H9 (cell line): ENCODE measurements around the gene BLACAT1. TPM values are rescaled to one million over a fixed set of nuclear protein-coding genes. Genes with fewer than 3 reads are reported as not detected.

Experiments
- DNase-seq: peaks from one replicate; pipeline ENCODE4 v3.0.0-alpha.2; 2017
- H2AFZ ChIP-seq: one replicate; pipeline ENCODE4 v1.6.1; 2013; ENCODE audit warnings: mild to moderate bottlenecking, low read length, control low read depth, moderate library complexity
- H2AK5ac ChIP-seq: 2 replicates; pipeline ENCODE4 v1.6.1; 2013; ENCODE audit warnings: low read length, control low read depth, mixed read lengths; ENCODE audit not compliant: insufficient read length
- H2BK120ac ChIP-seq: one replicate; pipeline ENCODE4 v1.6.1; 2013; ENCODE audit warnings: low read depth, mild to moderate bottlenecking, low read length, control low read depth, inconsistent platforms; ENCODE audit not compliant: poor library complexity, severe bottlenecking
- H2BK12ac ChIP-seq: 2 replicates; pipeline ENCODE4 v1.6.1; 2013; ENCODE audit warnings: low read length, control low read depth, mixed read lengths, low read depth; ENCODE audit not compliant: insufficient read length
- H2BK15ac ChIP-seq: 2 replicates; pipeline ENCODE4 v1.6.1; 2013; ENCODE audit warnings: low read depth, low read length, control low read depth
- H2BK20ac ChIP-seq: one replicate; pipeline ENCODE4 v1.6.1; 2013; ENCODE audit warnings: low read depth, mild to moderate bottlenecking, low read length, control low read depth, inconsistent platforms; ENCODE audit not compliant: poor library complexity, severe bottlenecking
- H2BK5ac ChIP-seq: 2 replicates; pipeline ENCODE4 v1.6.1; 2013; ENCODE audit warnings: low read length, control low read depth, mixed read lengths; ENCODE audit not compliant: insufficient read length
- H3K14ac ChIP-seq: 2 replicates; pipeline ENCODE4 v1.6.1; 2013; ENCODE audit warnings: low read length, control low read depth; ENCODE audit not compliant: insufficient read depth
- H3K18ac ChIP-seq: 2 replicates; pipeline ENCODE4 v1.6.1; 2013; ENCODE audit warnings: low read depth, mild to moderate bottlenecking, mixed read lengths, low read length, control low read depth; ENCODE audit not compliant: insufficient read length
- H3K23ac ChIP-seq: 2 replicates; pipeline ENCODE4 v1.6.1; 2013; ENCODE audit warnings: low read length, control low read depth, mixed read lengths, low read depth; ENCODE audit not compliant: insufficient read length
- H3K23me2 ChIP-seq: 2 replicates; pipeline ENCODE4 v1.6.1; 2013; ENCODE audit warnings: low read depth, mild to moderate bottlenecking, mixed read lengths, low read length, control low read depth; ENCODE audit not compliant: insufficient read length, poor library complexity, severe bottlenecking
- H3K27ac ChIP-seq: 2 replicates; pipeline ENCODE4 v1.5.1; 2013; ENCODE audit warnings: low read length, control low read depth, mixed read lengths, low read depth; ENCODE audit not compliant: insufficient read length
- H3K27me3 ChIP-seq: 2 replicates; pipeline ENCODE4 v1.6.1; 2013; ENCODE audit warnings: low read length, control low read depth, inconsistent platforms; ENCODE audit not compliant: insufficient read depth
- H3K4ac ChIP-seq: 2 replicates; pipeline ENCODE4 v1.6.1; 2013; ENCODE audit warnings: low read depth, mild to moderate bottlenecking, control low read depth, inconsistent platforms, low read length, moderate library complexity
- H3K4me1 ChIP-seq: 2 replicates; pipeline ENCODE4 v1.6.1; 2013; ENCODE audit warnings: low read length, control low read depth, inconsistent platforms; ENCODE audit not compliant: insufficient read depth
- H3K4me2 ChIP-seq: 2 replicates; pipeline ENCODE4 v1.6.1; 2013; ENCODE audit warnings: low read length, control low read depth, mixed read lengths; ENCODE audit not compliant: insufficient read length, insufficient read depth
- H3K56ac ChIP-seq: 2 replicates; pipeline ENCODE4 v1.6.1; 2013; ENCODE audit warnings: low read depth, mild to moderate bottlenecking, mixed read lengths, low read length, control low read depth; ENCODE audit not compliant: insufficient read length
- H3K79me1 ChIP-seq: 2 replicates; pipeline ENCODE4 v1.6.1; 2013; ENCODE audit warnings: low read depth, mild to moderate bottlenecking, moderate library complexity, low read length, control low read depth, inconsistent platforms; ENCODE audit not compliant: insufficient read depth, poor library complexity, severe bottlenecking
- H3K79me2 ChIP-seq: 2 replicates; pipeline ENCODE4 v1.6.1; 2013; ENCODE audit warnings: low read length, control low read depth, inconsistent platforms; ENCODE audit not compliant: insufficient read depth
- H3K9ac ChIP-seq: 2 replicates; pipeline ENCODE4 v1.6.1; 2013; ENCODE audit warnings: low read length, control low read depth, mixed read lengths; ENCODE audit not compliant: insufficient read length; ENCODE audit errors: extremely low read depth
- H3K9me3 ChIP-seq: one replicate; pipeline ENCODE4 v1.6.1; 2013; ENCODE audit warnings: low read depth, low read length, inconsistent platforms; ENCODE audit not compliant: control insufficient read depth
- H3T11ph ChIP-seq: one replicate; pipeline ENCODE4 v1.6.1; 2013; ENCODE audit warnings: mild to moderate bottlenecking, low read length, control low read depth, inconsistent platforms
- H4K20me1 ChIP-seq: one replicate; pipeline ENCODE4 v1.6.1; 2013; ENCODE audit not compliant: control insufficient read depth, insufficient read length, insufficient read depth
- H4K5ac ChIP-seq: 2 replicates; pipeline ENCODE4 v1.6.1; 2013; ENCODE audit warnings: low read depth, mild to moderate bottlenecking, mixed read lengths, low read length, control low read depth; ENCODE audit not compliant: insufficient read length
- H4K8ac ChIP-seq: replicated peaks from 2 replicates; pipeline ENCODE4 v1.6.1; 2013; ENCODE audit warnings: low read length, control low read depth, mixed read lengths, low read depth; ENCODE audit not compliant: insufficient read length
- H4K91ac ChIP-seq: 2 replicates; pipeline ENCODE4 v1.6.1; 2013; ENCODE audit warnings: low read depth, mild to moderate bottlenecking, moderate library complexity, mixed read lengths, low read length, control low read depth; ENCODE audit not compliant: insufficient read length
- H3K27ac Mint-ChIP-seq, 3 experiments: 2 replicates in 2 of 3; 3 replicates in 1 of 3; pipeline ENCODE4 v1.8.0; 2020 to 2021; ENCODE audit warnings: mixed read lengths in 3 of 3, mild to moderate bottlenecking in 1 of 3, moderate library complexity in 1 of 3
- H3K27me3 Mint-ChIP-seq: 2 replicates; pipeline ENCODE4 v1.8.0; 2021; ENCODE audit warnings: low read depth, mild to moderate bottlenecking, moderate library complexity, mixed read lengths
- H3K36me3 Mint-ChIP-seq, 3 experiments: 2 replicates in 2 of 3; 3 replicates in 1 of 3; pipeline ENCODE4 v1.8.0; 2020 to 2021; ENCODE audit warnings: low read depth in 3 of 3, mixed read lengths in 3 of 3; ENCODE audit not compliant: insufficient read depth in 1 of 3
- H3K4me1 Mint-ChIP-seq, 2 experiments: 2 replicates each; pipeline ENCODE4 v1.8.0; 2020; ENCODE audit warnings: mixed read lengths in 2 of 2
- H3K4me3 Mint-ChIP-seq, 2 experiments: 2 replicates in 1 of 2; 3 replicates in 1 of 2; pipeline ENCODE4 v1.8.0; 2020 to 2021; ENCODE audit warnings: mild to moderate bottlenecking in 2 of 2, mixed read lengths in 2 of 2, moderate library complexity in 1 of 2
- H3K9me3 Mint-ChIP-seq, 2 experiments: 2 replicates in 1 of 2; 3 replicates in 1 of 2; pipeline ENCODE4 v1.8.0; 2020; ENCODE audit warnings: mild to moderate bottlenecking in 2 of 2, mixed read lengths in 2 of 2, moderate library complexity in 1 of 2
- WGBS: extraction: QIAGEN DNeasy Blood & Tissue Kit; methylation state at CpG from one replicate; pipeline ENCODE4 v1.1.7; 2013; ENCODE audit warnings: missing lambda C conversion rate, low lambda C conversion rate, mixed read lengths; ENCODE audit not compliant: insufficient read length; ENCODE audit errors: extremely low coverage; 5-methylcytosine and 5-hydroxymethylcytosine counted together
- total RNA-seq: library from RNA; stranded (reverse); gene quantifications from 2 replicates; pipeline ENCODE4 v1.2.1, GENCODE V29; 2021
- TF ChIP-seq, protein P1 (sequence below): fragments of 200-600 bp; sonication (generic); conservative IDR thresholded peaks from 3 replicates; pipeline ENCODE4 v1.8.0; 2021; ENCODE audit warnings: antibody characterized with exemption, mild to moderate bottlenecking

The BLACAT1 gene
- total RNA-seq, 1 experiment from 2014 or later, result 4.0 TPM

DNA sequence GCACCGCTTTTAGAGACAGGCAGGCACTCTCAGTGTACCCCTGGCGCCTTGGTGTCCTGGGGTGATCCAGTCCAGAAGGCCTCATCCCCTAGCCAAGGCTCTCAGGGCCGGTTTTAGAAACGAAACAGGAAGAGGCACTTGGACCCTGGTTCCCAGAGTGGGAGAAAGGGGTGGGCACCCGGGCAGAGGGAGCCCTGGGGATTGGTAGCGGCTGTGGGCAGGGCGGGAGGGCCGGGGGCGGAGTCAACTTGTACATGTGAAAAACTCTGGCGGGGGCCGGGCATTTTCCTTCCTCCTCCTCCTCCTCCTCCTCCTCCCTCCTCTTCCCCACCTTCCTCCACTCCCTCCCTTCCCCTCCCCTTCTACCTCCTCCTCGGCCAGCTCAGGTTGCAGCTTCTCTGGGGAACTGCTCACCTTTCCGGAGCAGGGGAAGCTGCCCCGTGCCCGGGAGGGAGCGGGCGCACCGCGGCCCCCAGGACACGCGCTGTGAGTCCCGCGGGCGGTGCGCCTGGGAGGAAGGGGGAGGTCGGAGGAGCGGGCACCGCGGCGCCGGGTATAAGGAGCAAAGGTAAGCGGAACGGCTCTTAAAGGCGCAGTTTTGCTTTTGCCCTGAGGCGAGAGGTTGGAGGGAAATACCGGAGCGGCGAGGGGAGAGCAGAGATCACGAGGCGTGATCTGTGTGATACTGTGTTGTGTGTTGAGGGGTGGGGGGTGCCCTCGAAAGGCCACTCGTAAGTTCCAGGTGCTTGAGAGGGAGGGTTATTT is 48.6 kb upstream of the BLACAT1 start, which contains the start of gene CDK18:
CDK18 (plus strand) TSS at position 359 of the 765 bp plus-strand sequence. CDS start 18,499 bp downstream, outside the sequence.
- Mint-ChIP-seq H3K9me3 (no peaks in the 10 kb centered on the region), H3K27ac (peak within 1 kb of the TSS; percentile 61 to 85 (median 77); a peak in 6 of 7 replicates), H3K4me3 (peak within 1 kb of the TSS; percentile 83 to 93), H3K4me1 (peaks cover 58 to 64% of the 10 kb centered on the region in 2 experiments), H3K27me3 (peaks cover 8% of the 10 kb centered on the region), H3K36me3 (peaks cover 5 to 18% (median 8%) of the 10 kb centered on the region in 3 experiments; a peak in 6 of 7 replicates)
- Histone ChIP-seq H3K27ac (no peak within 1 kb of the TSS), H4K91ac (no peak within 1 kb of the TSS), H3T11ph (no peak within 1 kb of the TSS), H3K18ac (peak within 1 kb of the TSS; percentile 29), H3K4me2 (peak within 1 kb of the TSS; percentile 58), H3K23ac (no peak within 1 kb of the TSS), H2BK20ac (no peak within 1 kb of the TSS), H3K79me1 (no peaks in the 10 kb centered on the region), H4K20me1 (no peaks in the 10 kb centered on the region), H4K5ac (no peak within 1 kb of the TSS), H2AK5ac (no peak within 1 kb of the TSS), H4K8ac (no peak within 1 kb of the TSS), H3K4ac (no peak within 1 kb of the TSS), H2BK120ac (no peak within 1 kb of the TSS), H3K27me3 (no peaks in the 10 kb centered on the region), H3K56ac (no peak within 1 kb of the TSS), H2BK12ac (no peak within 1 kb of the TSS), H3K9ac (peak within 1 kb of the TSS; percentile 40), H3K14ac (peak within 1 kb of the TSS; percentile 81; the same call in 1 of the 2 replicates), H2BK15ac (no peak within 1 kb of the TSS), H3K9me3 (no peaks in the 10 kb centered on the region), H3K4me1 (peaks cover 9% of the 10 kb centered on the region; the same call in 1 of the 2 replicates), H3K79me2 (peaks cover 5% of the 10 kb centered on the region; the same call in 1 of the 2 replicates), H2AFZ (no peak within 1 kb of the TSS), H2BK5ac (no peak within 1 kb of the TSS), H3K23me2 (peaks cover 9% of the 10 kb centered on the region)
- TF ChIP-seq, protein P1, sequence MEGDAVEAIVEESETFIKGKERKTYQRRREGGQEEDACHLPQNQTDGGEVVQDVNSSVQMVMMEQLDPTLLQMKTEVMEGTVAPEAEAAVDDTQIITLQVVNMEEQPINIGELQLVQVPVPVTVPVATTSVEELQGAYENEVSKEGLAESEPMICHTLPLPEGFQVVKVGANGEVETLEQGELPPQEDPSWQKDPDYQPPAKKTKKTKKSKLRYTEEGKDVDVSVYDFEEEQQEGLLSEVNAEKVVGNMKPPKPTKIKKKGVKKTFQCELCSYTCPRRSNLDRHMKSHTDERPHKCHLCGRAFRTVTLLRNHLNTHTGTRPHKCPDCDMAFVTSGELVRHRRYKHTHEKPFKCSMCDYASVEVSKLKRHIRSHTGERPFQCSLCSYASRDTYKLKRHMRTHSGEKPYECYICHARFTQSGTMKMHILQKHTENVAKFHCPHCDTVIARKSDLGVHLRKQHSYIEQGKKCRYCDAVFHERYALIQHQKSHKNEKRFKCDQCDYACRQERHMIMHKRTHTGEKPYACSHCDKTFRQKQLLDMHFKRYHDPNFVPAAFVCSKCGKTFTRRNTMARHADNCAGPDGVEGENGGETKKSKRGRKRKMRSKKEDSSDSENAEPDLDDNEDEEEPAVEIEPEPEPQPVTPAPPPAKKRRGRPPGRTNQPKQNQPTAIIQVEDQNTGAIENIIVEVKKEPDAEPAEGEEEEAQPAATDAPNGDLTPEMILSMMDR, result no peak
- peak; percentile 97 for DNase-seq
- no CpG with 5 or more reads among the region's 42 CpGs for WGBS
